Endothelial cell (in vitro differentiated cells): Measurements from ENCODE around the gene KCNC4. TPM values are rescaled to one million over a fixed set of nuclear protein-coding genes. Genes with fewer than 3 reads are reported as not detected.

Source experiments
- DNase-seq: peaks from one replicate; pipeline ENCODE4 v3.0.0; 2021; ENCODE audit warnings: low spot score
- H3K27ac Mint-ChIP-seq: one replicate; pipeline ENCODE4 v1.8.0; 2021; ENCODE audit warnings: mixed read lengths, inconsistent platforms; ENCODE audit not compliant: unreplicated experiment
- H3K27me3 Mint-ChIP-seq: one replicate; pipeline ENCODE4 v1.8.0; 2021; ENCODE audit warnings: mild to moderate bottlenecking, moderate library complexity, mixed read lengths, inconsistent platforms; ENCODE audit not compliant: unreplicated experiment
- H3K36me3 Mint-ChIP-seq: one replicate; pipeline ENCODE4 v1.8.0; 2021; ENCODE audit warnings: mild to moderate bottlenecking, low read depth, mixed read lengths, inconsistent platforms; ENCODE audit not compliant: unreplicated experiment
- H3K4me1 Mint-ChIP-seq: one replicate; pipeline ENCODE4 v1.8.0; 2021; ENCODE audit warnings: mild to moderate bottlenecking, mixed read lengths, inconsistent platforms; ENCODE audit not compliant: unreplicated experiment
- H3K4me3 Mint-ChIP-seq: one replicate; pipeline ENCODE4 v1.8.0; 2021; ENCODE audit warnings: mild to moderate bottlenecking, mixed read lengths, inconsistent platforms; ENCODE audit not compliant: unreplicated experiment
- H3K9me3 Mint-ChIP-seq: one replicate; pipeline ENCODE4 v1.8.0; 2021; ENCODE audit warnings: mixed read lengths, inconsistent platforms; ENCODE audit not compliant: unreplicated experiment
- total RNA-seq: library from RNA; stranded (reverse); fragmentation: NEBNext Ultra II Directional; extraction: Animal tissue kit (Norgen Biotek cat#: 25700); gene quantifications from one replicate; pipeline ENCODE4 v1.2.1, GENCODE V29; 2021; ENCODE audit not compliant: unreplicated experiment
- TF ChIP-seq, protein P1 (sequence below): fragments of 200-600 bp; sonication (generic); IDR thresholded peaks from one replicate; pipeline ENCODE4 v1.5.0; 2021; ENCODE audit warnings: antibody characterized with exemption; ENCODE audit not compliant: unreplicated experiment

KCNC4 gene
- total RNA-seq, 1 donor from 2014 or later = 37.4 TPM

GRCh38 chr1:110203021-110203661 lies 7.0 kb upstream of the KCNC4 start:
- Mint-ChIP-seq H3K27ac (no peak overlapping the region), H3K27me3 (peaks cover 21% of the 10 kb centered on the region), H3K9me3 (no peaks in the 10 kb centered on the region), H3K4me1 (peaks cover 13% of the 10 kb centered on the region), H3K4me3 (no peak overlapping the region), H3K36me3 (peaks cover 4% of the 10 kb centered on the region)
- TF ChIP-seq, protein P1, sequence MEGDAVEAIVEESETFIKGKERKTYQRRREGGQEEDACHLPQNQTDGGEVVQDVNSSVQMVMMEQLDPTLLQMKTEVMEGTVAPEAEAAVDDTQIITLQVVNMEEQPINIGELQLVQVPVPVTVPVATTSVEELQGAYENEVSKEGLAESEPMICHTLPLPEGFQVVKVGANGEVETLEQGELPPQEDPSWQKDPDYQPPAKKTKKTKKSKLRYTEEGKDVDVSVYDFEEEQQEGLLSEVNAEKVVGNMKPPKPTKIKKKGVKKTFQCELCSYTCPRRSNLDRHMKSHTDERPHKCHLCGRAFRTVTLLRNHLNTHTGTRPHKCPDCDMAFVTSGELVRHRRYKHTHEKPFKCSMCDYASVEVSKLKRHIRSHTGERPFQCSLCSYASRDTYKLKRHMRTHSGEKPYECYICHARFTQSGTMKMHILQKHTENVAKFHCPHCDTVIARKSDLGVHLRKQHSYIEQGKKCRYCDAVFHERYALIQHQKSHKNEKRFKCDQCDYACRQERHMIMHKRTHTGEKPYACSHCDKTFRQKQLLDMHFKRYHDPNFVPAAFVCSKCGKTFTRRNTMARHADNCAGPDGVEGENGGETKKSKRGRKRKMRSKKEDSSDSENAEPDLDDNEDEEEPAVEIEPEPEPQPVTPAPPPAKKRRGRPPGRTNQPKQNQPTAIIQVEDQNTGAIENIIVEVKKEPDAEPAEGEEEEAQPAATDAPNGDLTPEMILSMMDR = peak; percentile 98
- peak; percentile 78 for DNase-seq

DNA sequence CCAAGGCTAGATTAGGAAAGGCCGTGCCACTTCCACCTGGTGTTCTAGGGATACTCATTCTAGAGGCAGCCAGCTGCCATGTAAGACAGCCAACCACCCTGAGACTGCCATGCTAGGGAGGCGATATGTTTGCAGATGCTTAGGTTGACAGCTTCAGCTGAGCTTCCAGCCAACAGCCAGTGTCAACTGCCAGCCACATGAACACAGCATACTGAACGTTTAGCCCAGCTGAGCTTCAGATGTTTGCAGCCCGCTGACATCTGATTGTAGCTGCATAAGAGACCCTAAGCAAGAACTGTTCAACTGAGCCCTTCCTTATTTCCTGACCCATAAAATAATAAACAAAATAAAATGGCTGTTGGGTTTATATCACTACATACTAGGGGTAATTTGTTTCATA lies 5.0 kb upstream of the KCNC4 start:
- Mint-ChIP-seq H3K4me3 (no peak overlapping the region), H3K36me3 (peaks cover 7% of the 10 kb centered on the region), H3K27me3 (peaks cover 23% of the 10 kb centered on the region), H3K9me3 (no peaks in the 10 kb centered on the region), H3K4me1 (peaks cover 26% of the 10 kb centered on the region), H3K27ac (no peak overlapping the region)
- TF ChIP-seq, protein P1 = no peak
- DNase-seq = no peak

DNA sequence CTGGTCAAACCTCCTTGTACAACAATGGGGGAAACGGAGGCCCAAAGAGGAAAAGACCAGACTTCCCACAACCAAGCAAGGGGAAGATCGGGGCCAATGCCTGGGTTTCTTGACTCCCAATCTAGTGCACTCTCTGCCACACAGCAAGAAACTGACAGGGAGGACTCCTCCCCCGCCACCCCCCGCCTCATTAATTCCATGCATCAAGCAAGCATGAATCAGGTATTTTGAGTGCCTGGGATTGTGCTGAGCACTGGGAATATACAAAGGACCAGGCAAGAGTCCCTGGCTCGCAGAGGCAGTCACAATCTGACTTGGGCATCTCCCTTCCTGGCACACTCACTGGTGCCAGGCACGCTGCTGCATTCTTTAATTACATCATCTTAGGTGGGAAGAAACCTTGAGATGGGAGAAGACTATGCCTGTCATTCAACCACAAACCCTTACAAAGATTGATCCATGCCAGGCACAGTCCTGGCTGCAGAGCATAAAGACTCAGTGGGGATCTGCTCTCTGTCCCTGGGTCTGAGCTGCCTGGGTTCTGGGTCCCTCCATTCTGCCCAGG lies 4.4 kb upstream of the KCNC4 start:
- TF ChIP-seq, protein P1 = no peak
- H3K27ac Mint-ChIP-seq = no peak overlapping the region
- H3K9me3 Mint-ChIP-seq = no peaks in the 10 kb centered on the region
- no peak for DNase-seq
- H3K36me3 Mint-ChIP-seq = peaks cover 7% of the 10 kb centered on the region
- peaks cover 23% of the 10 kb centered on the region for H3K27me3 Mint-ChIP-seq
- peaks cover 26% of the 10 kb centered on the region for H3K4me1 Mint-ChIP-seq
- H3K4me3 Mint-ChIP-seq = no peak overlapping the region

DNA sequence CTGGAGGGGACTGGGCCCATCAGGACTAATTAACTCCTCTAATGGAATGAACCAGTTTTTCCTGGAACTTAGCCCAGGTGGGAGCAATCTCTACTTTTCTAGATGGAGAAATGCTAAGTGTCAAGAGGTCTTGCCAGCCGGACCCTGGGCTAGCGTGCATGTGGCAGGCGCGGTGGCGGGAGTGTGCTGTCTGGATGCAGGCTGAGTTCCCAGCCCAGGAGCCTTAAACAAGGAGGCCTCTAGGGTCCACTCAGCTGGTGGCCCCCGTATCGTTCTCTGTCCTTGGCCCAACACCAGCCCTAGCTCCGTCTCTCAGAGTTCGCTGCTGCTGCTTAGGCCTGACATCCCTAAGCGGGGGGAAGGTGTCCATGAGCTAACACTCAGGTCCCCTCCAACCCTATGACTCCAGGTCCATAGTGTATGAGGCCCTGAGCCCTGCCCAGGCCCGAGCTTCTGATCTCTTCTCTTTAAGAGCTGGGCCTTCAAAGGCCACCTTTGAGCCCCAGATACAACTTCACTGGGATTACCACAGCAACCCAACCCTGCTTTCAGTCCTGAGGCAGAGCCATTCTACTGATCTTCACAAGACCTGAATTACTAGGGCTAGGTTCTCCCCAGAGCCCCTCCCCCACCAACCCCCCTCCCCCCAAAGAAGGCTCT lies 3.7 kb upstream of the KCNC4 start:
- TF ChIP-seq, protein P1 = no peak
- Mint-ChIP-seq H3K27me3 (peaks cover 23% of the 10 kb centered on the region), H3K4me3 (no peak overlapping the region), H3K4me1 (peaks cover 26% of the 10 kb centered on the region), H3K36me3 (peaks cover 7% of the 10 kb centered on the region), H3K9me3 (no peaks in the 10 kb centered on the region), H3K27ac (no peak overlapping the region)
- DNase-seq = no peak

- Mint-ChIP-seq H3K9me3 (no peaks in the 10 kb centered on the region), H3K27me3 (peaks cover 16% of the 10 kb centered on the region), H3K4me3 (no peak overlapping the region), H3K36me3 (peaks cover 7% of the 10 kb centered on the region), H3K4me1 (peaks cover 32% of the 10 kb centered on the region), H3K27ac (no peak overlapping the region)
- peak; percentile 82 for DNase-seq
- TF ChIP-seq, protein P1 = peak; percentile 76
These were observed 2.3 kb upstream of the KCNC4 start for GRCh38 chr1:110207831-110208230.
